Astrocyte (in vitro differentiated cells and primary cell): ENCODE data around the gene IER3. TPM values are rescaled to one million over a fixed set of nuclear protein-coding genes. Genes with fewer than 3 reads are reported as not detected.

Experiments
- DNase-seq: peaks from one replicate; pipeline ENCODE4 v3.0.0-alpha.2; 2010; ENCODE audit warnings: low read depth
- FAIRE-seq: peaks from 2 replicates; lab custom pipeline; 2011; peaks lifted over from hg19 to GRCh38; lab: Jason Lieb, UNC
- H2AFZ ChIP-seq: 2 replicates; pipeline ENCODE4 v1.6.0; 2012; ENCODE audit warnings: low read depth, low read length, inconsistent platforms
- H3K27ac ChIP-seq: 2 replicates; pipeline ENCODE4 v1.5.1; 2011; ENCODE audit warnings: low read depth, low read length, inconsistent platforms
- H3K27me3 ChIP-seq: 2 replicates; pipeline ENCODE4 v1.6.0; 2011; ENCODE audit warnings: low read length, inconsistent platforms; ENCODE audit not compliant: insufficient read depth
- H3K36me3 ChIP-seq: 2 replicates; pipeline ENCODE4 v1.5.1; 2011; ENCODE audit warnings: low read length, inconsistent platforms; ENCODE audit not compliant: insufficient read depth
- H3K4me1 ChIP-seq: 2 replicates; pipeline ENCODE4 v1.5.1; 2011; ENCODE audit warnings: low read length, inconsistent platforms; ENCODE audit not compliant: insufficient read depth
- H3K4me2 ChIP-seq: 2 replicates; pipeline ENCODE4 v1.6.0; 2012; ENCODE audit warnings: low read length, inconsistent platforms
- H3K4me3 ChIP-seq: 2 replicates; pipeline ENCODE4 v1.5.1; 2011; ENCODE audit warnings: low read depth, mild to moderate bottlenecking, low read length, inconsistent platforms; ENCODE audit not compliant: insufficient read depth
- H3K79me2 ChIP-seq: 2 replicates; pipeline ENCODE4 v1.6.0; 2012; ENCODE audit warnings: mild to moderate bottlenecking, low read length, inconsistent platforms; ENCODE audit not compliant: insufficient read depth
- H3K9ac ChIP-seq: 2 replicates; pipeline ENCODE4 v1.6.0; 2012; ENCODE audit warnings: mild to moderate bottlenecking, low read length, inconsistent platforms
- H3K9me3 ChIP-seq: 2 replicates; pipeline ENCODE4 v1.5.1; 2012; ENCODE audit warnings: low read depth, mild to moderate bottlenecking, low read length, inconsistent platforms; ENCODE audit not compliant: insufficient read depth
- H4K20me1 ChIP-seq: 2 replicates; pipeline ENCODE4 v1.6.0; 2012; ENCODE audit warnings: low read length, inconsistent platforms; ENCODE audit not compliant: insufficient read depth
- H3K27ac Mint-ChIP-seq: one replicate; pipeline ENCODE4 v1.8.0; 2021; ENCODE audit warnings: mild to moderate bottlenecking, mixed read lengths; ENCODE audit not compliant: unreplicated experiment
- H3K27me3 Mint-ChIP-seq: one replicate; pipeline ENCODE4 v1.8.0; 2021; ENCODE audit warnings: low read depth, mixed read lengths; ENCODE audit not compliant: unreplicated experiment
- H3K36me3 Mint-ChIP-seq: one replicate; pipeline ENCODE4 v1.8.0; 2021; ENCODE audit warnings: low read depth, mixed read lengths; ENCODE audit not compliant: unreplicated experiment
- H3K4me1 Mint-ChIP-seq: one replicate; pipeline ENCODE4 v1.8.0; 2021; ENCODE audit warnings: low read depth, mixed read lengths; ENCODE audit not compliant: unreplicated experiment
- H3K4me3 Mint-ChIP-seq: one replicate; pipeline ENCODE4 v1.8.0; 2021; ENCODE audit warnings: mild to moderate bottlenecking, moderate library complexity, mixed read lengths; ENCODE audit not compliant: unreplicated experiment
- H3K9me3 Mint-ChIP-seq: one replicate; pipeline ENCODE4 v1.8.0; 2021; ENCODE audit warnings: mild to moderate bottlenecking, mixed read lengths; ENCODE audit not compliant: unreplicated experiment
- EZH2 ChIP-seq: IDR thresholded peaks from 2 replicates; pipeline ENCODE4 v1.6.1; 2012; ENCODE audit warnings: mild to moderate bottlenecking, low read length, inconsistent platforms; ENCODE audit not compliant: insufficient read depth
- total RNA-seq: library from RNA; stranded (reverse); gene quantifications from 2 replicates; pipeline ENCODE4 v1.2.1, GENCODE V29; 2021
- TF ChIP-seq, protein P1 (sequence below): IDR thresholded peaks from 2 replicates; pipeline ENCODE4 v1.5.1; 2011; ENCODE audit warnings: low read depth, mild to moderate bottlenecking, inconsistent platforms, low read length, moderate library complexity; ENCODE audit not compliant: insufficient read depth

Gene IER3
- total RNA-seq, 1 donor from 2014 or later = 221 TPM

DNA sequence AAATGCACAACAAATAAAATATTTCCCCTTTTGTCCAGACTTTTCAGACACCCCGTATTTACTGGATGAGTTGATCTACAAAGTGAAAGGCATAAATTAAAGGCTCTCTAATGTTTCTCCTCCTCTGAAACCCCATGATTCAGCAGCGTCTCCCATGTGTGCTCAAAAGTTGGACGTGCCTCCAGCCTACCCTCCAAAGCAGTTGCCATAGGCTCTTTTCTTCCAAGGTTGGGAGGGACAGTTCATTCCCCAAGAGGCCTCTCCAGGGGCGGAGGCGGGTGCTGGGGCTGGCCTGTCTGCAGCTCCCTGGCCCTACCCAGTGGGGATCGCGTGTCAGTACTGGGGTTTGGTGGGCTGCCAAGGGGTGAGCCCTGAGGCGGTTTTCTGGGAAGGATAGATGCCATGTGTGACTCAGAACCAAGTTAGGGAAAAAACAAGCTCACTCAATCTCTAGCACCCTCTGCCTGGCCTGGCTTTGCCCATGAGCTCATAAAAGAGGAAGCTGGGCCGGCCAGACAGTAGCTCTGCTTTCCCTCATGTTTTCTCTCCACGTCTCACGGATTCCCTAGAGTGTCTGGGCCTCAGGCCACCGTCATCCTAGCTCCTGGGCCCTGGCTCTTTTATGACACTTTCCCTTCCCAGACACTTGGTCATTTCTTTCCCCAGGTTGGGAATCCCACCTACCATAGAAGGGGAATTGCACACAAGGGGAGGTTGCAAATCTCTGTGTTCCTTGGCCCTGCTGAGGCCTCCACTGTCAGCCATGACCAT, 8.0 kb upstream of the IER3 start:
- Mint-ChIP-seq H3K27ac (peak overlapping the region; percentile 98), H3K4me3 (peak overlapping the region; percentile 8), H3K4me1 (peaks cover 45% of the 10 kb centered on the region), H3K36me3 (no peaks in the 10 kb centered on the region), H3K27me3 (no peaks in the 10 kb centered on the region), H3K9me3 (no peaks in the 10 kb centered on the region)
- Histone ChIP-seq H4K20me1 (no peaks in the 10 kb centered on the region), H3K4me2 (peak overlapping the region; percentile 68), H3K27me3 (no peaks in the 10 kb centered on the region), H3K4me1 (peaks cover 62% of the 10 kb centered on the region), H3K79me2 (no peaks in the 10 kb centered on the region), H3K9me3 (no peaks in the 10 kb centered on the region), H3K27ac (peak overlapping the region; percentile 99), H3K36me3 (no peaks in the 10 kb centered on the region), H3K9ac (peak overlapping the region; percentile 84), H2AFZ (no peak overlapping the region), H3K4me3 (no peak overlapping the region)
- DNase-seq = peak; percentile 100
- no peak for FAIRE-seq
- TF ChIP-seq, protein P1, sequence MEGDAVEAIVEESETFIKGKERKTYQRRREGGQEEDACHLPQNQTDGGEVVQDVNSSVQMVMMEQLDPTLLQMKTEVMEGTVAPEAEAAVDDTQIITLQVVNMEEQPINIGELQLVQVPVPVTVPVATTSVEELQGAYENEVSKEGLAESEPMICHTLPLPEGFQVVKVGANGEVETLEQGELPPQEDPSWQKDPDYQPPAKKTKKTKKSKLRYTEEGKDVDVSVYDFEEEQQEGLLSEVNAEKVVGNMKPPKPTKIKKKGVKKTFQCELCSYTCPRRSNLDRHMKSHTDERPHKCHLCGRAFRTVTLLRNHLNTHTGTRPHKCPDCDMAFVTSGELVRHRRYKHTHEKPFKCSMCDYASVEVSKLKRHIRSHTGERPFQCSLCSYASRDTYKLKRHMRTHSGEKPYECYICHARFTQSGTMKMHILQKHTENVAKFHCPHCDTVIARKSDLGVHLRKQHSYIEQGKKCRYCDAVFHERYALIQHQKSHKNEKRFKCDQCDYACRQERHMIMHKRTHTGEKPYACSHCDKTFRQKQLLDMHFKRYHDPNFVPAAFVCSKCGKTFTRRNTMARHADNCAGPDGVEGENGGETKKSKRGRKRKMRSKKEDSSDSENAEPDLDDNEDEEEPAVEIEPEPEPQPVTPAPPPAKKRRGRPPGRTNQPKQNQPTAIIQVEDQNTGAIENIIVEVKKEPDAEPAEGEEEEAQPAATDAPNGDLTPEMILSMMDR = no peak
- no peak for TF ChIP-seq EZH2

DNA sequence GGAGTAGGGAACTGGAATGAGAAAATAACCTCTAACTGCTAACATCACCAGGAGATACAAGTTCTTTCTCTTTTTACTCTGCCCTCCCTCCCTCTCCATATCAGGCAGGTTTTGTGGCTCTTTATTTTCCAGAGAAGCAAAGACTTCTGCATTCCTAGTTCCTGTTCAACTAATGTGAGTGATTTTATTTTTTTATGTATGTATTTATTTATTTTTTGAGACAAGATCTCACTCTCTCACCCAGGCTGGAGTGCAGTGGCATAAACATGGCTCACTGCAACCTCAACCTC, 6.0 kb upstream of the IER3 start:
- peak overlapping the region; percentile 77 for H3K27ac ChIP-seq
- peak overlapping the region; percentile 60 for H3K9ac ChIP-seq
- peak overlapping the region; percentile 60 for H3K27ac Mint-ChIP-seq

More for the DNA sequence above, 6.0 kb upstream of the IER3 start:
- Histone ChIP-seq H3K36me3 (no peaks in the 10 kb centered on the region), H2AFZ (no peak overlapping the region), H3K9me3 (no peaks in the 10 kb centered on the region), H4K20me1 (no peaks in the 10 kb centered on the region), H3K79me2 (no peaks in the 10 kb centered on the region), H3K4me1 (peaks cover 62% of the 10 kb centered on the region), H3K4me2 (no peak overlapping the region), H3K27me3 (no peaks in the 10 kb centered on the region), H3K4me3 (no peak overlapping the region)
- no peak for DNase-seq
- peak overlapping the region; percentile 50 for H3K4me3 Mint-ChIP-seq
- peaks cover 47% of the 10 kb centered on the region for H3K4me1 Mint-ChIP-seq
- FAIRE-seq = no peak
- TF ChIP-seq, protein P1 = no peak
- TF ChIP-seq EZH2 = no peak
- H3K27me3 Mint-ChIP-seq = no peaks in the 10 kb centered on the region
- H3K9me3 Mint-ChIP-seq = no peaks in the 10 kb centered on the region
- no peaks in the 10 kb centered on the region for H3K36me3 Mint-ChIP-seq
